HG02678 (cell line): ENCODE measurements around the gene MFAP2.

Experiments
- ATAC-seq: cut with Tn5 transposase; IDR thresholded peaks from one replicate; pipeline ENCODE4 v1.9.1; 2021; ENCODE audit warnings: mild to moderate bottlenecking, moderate library complexity; ENCODE audit not compliant: unreplicated experiment

The MFAP2 gene

GRCh38 chr1:16981269-16981849 is 939 bp upstream of the MFAP2 start:
- ATAC-seq, result no peak

- no peak for ATAC-seq
Measured at GRCh38 chr1:16979475-16980327, 719 bp downstream of the MFAP2 start.

GRCh38 chr1:16978567-16979474 is 1.6 kb downstream of the MFAP2 start:
- ATAC-seq, result no peak

- ATAC-seq, result no peak
Measured at GRCh38 chr1:16978139-16978538, 2.3 kb downstream of the MFAP2 start.

GRCh38 chr1:16977377-16977776 is 3.0 kb downstream of the MFAP2 start:
- ATAC-seq, result no peak

- ATAC-seq, result no peak
Measured at GRCh38 chr1:16976966-16977365, 3.5 kb downstream of the MFAP2 start.

- ATAC-seq, result no peak
Measured at GRCh38 chr1:16975838-16976237, 4.6 kb downstream of the MFAP2 start.

- no peak for ATAC-seq
Measured at GRCh38 chr1:16975211-16975610, 5.2 kb downstream of the MFAP2 start.

GRCh38 chr1:16973215-16973614 is 7.2 kb downstream of the MFAP2 start:
- no peak for ATAC-seq

- ATAC-seq, result no peak
Measured at GRCh38 chr1:16972189-16972895, 8.1 kb downstream of the MFAP2 start.

- no peak for ATAC-seq
Measured at GRCh38 chr1:16971341-16972188, 8.9 kb downstream of the MFAP2 start.

GRCh38 chr1:16970132-16970910 is 10.1 kb downstream of the MFAP2 start:
- ATAC-seq, result no peak

GRCh38 chr1:16969651-16970050 is 10.8 kb downstream of the MFAP2 start:
- no peak for ATAC-seq

- no peak for ATAC-seq
Measured at GRCh38 chr1:16969057-16969611, 11.3 kb downstream of the MFAP2 start.

- ATAC-seq, result no peak
Measured at GRCh38 chr1:16968372-16968771, 12.0 kb downstream of the MFAP2 start.

GRCh38 chr1:16967962-16968361 is 12.5 kb downstream of the MFAP2 start:
- ATAC-seq, result no peak

GRCh38 chr1:16967095-16967575 is 13.3 kb downstream of the MFAP2 start:
- ATAC-seq, result no peak

- no peak for ATAC-seq
Measured at GRCh38 chr1:16966282-16966681, 14.1 kb downstream of the MFAP2 start.
